ENCODE data around the gene HDLBP. TPM values are rescaled to one million over a fixed set of nuclear protein-coding genes. Genes with fewer than 3 reads are reported as not detected.

The HDLBP gene
- total RNA-seq, 1 donor from 2014 or later = 839 TPM

DNA sequence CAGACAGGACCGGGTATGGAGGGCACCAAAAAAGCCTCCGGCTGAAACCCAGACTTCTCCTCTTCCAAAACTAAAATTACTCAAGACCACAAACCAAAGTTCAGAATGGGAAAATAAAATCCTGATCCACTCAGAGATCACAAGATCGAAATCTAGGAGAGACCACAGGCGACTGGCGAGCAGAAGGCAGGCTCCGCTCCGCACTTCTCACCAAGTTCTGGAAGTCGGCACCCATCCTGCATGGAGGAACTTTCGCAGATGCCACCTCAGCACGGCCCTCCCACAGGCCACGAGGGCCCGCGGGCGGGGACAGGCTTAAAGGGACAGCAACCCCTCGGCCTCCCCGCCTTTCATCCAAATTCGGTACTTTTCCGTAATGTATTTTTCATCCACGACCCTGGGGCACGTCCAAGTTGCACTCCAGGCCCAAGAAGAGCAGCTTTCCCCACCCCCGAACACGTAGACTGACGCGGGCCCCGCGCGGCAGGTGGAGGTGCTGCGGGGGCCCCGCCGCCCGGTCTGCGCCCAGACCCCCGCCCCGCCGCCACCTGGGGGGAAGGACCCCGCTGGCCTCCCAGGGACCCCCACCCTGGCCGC, 43.7 kb downstream of the HDLBP start:
- Mint-ChIP-seq H3K4me1 (ENCODE audit: unreplicated experiment) (peaks cover 43% of the 10 kb centered on the region), H3K9me3 (ENCODE audit: unreplicated experiment) (peaks cover 11% of the 10 kb centered on the region), H3K36me3 (ENCODE audit: unreplicated experiment) (peaks cover 20% of the 10 kb centered on the region), H3K4me3 (ENCODE audit: unreplicated experiment) (peak overlapping the region; percentile 90), H3K27ac (ENCODE audit: unreplicated experiment) (peak overlapping the region; percentile 93), H3K27me3 (ENCODE audit: unreplicated experiment) (no peaks in the 10 kb centered on the region)
- DNase-seq (ENCODE audit: extremely low spot score, unreplicated experiment) = peak; percentile 90
- TF ChIP-seq, protein P1, sequence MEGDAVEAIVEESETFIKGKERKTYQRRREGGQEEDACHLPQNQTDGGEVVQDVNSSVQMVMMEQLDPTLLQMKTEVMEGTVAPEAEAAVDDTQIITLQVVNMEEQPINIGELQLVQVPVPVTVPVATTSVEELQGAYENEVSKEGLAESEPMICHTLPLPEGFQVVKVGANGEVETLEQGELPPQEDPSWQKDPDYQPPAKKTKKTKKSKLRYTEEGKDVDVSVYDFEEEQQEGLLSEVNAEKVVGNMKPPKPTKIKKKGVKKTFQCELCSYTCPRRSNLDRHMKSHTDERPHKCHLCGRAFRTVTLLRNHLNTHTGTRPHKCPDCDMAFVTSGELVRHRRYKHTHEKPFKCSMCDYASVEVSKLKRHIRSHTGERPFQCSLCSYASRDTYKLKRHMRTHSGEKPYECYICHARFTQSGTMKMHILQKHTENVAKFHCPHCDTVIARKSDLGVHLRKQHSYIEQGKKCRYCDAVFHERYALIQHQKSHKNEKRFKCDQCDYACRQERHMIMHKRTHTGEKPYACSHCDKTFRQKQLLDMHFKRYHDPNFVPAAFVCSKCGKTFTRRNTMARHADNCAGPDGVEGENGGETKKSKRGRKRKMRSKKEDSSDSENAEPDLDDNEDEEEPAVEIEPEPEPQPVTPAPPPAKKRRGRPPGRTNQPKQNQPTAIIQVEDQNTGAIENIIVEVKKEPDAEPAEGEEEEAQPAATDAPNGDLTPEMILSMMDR (IDR thresholded peaks at IDR 0.05) = no peak

DNA sequence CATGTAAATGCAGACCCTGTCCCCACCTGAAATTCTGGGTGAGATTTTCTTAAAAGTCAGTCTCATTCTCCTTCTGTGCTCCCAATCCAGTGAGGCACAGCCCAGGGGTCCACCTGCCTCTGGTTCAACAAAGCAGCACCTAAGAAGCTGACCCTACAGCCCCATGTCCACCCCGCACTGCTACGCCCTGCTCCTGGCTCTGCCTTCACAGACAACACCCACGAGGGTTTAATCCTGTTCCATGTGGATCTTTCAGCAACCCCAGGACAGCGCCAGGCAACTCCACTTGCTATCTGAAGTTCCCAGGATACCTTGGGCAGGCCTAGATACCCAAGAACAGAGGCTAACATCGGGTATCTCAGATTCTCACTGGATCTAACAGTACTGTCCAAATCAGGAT, 44.9 kb downstream of the HDLBP start:
- Mint-ChIP-seq H3K36me3 (ENCODE audit: unreplicated experiment) (peaks cover 27% of the 10 kb centered on the region), H3K4me3 (ENCODE audit: unreplicated experiment) (peak overlapping the region; percentile 90), H3K27me3 (ENCODE audit: unreplicated experiment) (no peaks in the 10 kb centered on the region), H3K9me3 (ENCODE audit: unreplicated experiment) (peaks cover 6% of the 10 kb centered on the region), H3K27ac (ENCODE audit: unreplicated experiment) (peak overlapping the region; percentile 59), H3K4me1 (ENCODE audit: unreplicated experiment) (peaks cover 43% of the 10 kb centered on the region)
- peak; percentile 51 for DNase-seq (ENCODE audit: extremely low spot score, unreplicated experiment)
- TF ChIP-seq, protein P1 (IDR thresholded peaks at IDR 0.05) = no peak

DNA sequence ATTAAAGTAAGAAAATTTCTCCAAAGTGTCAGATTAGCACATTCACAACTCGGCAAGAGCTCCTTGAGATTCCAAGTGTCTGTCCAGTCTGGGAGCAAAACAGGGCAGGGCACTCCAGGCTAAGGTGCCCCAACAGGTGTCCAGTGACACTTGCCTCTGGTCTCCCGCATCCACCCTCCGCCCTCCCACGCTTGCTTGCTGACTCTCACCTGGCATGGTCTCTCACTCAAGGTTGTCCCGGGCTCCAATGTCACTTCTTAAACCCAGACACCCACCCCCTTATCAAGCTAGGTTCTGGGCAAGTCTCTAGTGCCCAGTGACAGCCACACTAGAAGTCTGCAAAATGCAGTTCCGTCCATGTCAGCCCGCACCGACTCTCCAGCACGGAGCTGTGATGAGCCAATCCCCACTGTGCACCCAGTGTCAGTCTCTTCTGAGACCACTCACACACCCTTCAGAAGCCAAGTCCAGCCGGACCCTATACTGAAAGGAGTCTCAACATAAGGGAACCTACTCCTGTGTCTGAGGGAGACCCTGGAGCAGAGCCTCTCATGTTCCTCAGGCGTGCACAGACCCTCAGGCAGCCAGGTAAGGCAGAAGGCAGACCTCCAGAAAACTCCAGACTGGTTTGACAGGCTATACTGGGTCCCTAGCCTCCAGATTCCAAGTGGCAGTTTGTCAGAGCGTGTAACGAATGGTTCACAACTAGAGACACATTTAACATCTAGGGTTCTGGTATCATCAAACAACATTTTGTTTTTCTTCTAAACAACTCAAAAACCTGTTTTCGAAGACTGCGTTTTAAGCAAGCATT, 45.6 kb downstream of the HDLBP start:
- peaks cover 22% of the 10 kb centered on the region for H3K36me3 Mint-ChIP-seq (ENCODE audit: unreplicated experiment)
- H3K27me3 Mint-ChIP-seq (ENCODE audit: unreplicated experiment) = no peaks in the 10 kb centered on the region
- peaks cover 43% of the 10 kb centered on the region for H3K4me1 Mint-ChIP-seq (ENCODE audit: unreplicated experiment)
- H3K27ac Mint-ChIP-seq (ENCODE audit: unreplicated experiment) = peak overlapping the region; percentile 25
- peak; percentile 77 for DNase-seq (ENCODE audit: extremely low spot score, unreplicated experiment)
- peak overlapping the region; percentile 90 for H3K4me3 Mint-ChIP-seq (ENCODE audit: unreplicated experiment)
- TF ChIP-seq, protein P1 (IDR thresholded peaks at IDR 0.05) = no peak
- H3K9me3 Mint-ChIP-seq (ENCODE audit: unreplicated experiment) = no peaks in the 10 kb centered on the region

DNA sequence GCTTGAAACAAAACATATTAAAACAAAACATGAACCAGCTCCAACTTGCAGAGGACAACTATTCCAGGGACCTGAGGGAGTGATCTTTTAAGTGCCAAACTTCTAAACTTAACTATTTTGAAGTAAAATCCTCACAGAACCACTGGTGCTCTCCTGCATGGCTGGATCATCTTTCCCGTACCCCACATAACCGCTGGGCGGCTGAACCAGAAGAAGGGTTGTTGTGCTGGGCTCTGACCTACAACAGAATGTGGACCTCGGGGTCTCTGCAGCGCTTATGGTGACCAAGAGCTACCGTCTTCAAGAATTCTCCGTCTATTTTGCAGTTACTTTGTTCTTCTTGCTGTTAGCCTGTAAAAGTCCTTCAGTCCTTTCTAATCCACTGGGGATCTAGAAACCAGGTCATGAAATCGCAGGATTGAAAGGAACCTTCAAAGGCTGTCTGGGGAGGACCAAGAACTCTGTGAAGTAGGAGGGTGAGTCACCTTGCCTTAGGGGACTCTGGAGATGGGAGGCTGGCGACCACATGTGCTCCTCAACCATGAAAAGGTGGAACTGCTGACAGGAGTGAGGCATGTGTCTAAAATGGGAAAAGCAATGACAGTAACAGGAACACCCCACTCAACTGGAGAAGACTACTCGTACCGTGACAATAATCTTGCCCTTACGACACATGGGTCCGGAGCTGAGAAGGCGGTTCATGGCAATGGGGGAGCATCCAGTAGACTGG, 46.6 kb downstream of the HDLBP start:
- peak; percentile 70 for DNase-seq (ENCODE audit: extremely low spot score, unreplicated experiment)
- TF ChIP-seq, protein P1 (IDR thresholded peaks at IDR 0.05) = no peak
- Mint-ChIP-seq H3K4me1 (ENCODE audit: unreplicated experiment) (peaks cover 42% of the 10 kb centered on the region), H3K9me3 (ENCODE audit: unreplicated experiment) (no peaks in the 10 kb centered on the region), H3K27me3 (ENCODE audit: unreplicated experiment) (no peaks in the 10 kb centered on the region), H3K4me3 (ENCODE audit: unreplicated experiment) (peak overlapping the region; percentile 36), H3K36me3 (ENCODE audit: unreplicated experiment) (peaks cover 24% of the 10 kb centered on the region), H3K27ac (ENCODE audit: unreplicated experiment) (peak overlapping the region; percentile 69)

DNA sequence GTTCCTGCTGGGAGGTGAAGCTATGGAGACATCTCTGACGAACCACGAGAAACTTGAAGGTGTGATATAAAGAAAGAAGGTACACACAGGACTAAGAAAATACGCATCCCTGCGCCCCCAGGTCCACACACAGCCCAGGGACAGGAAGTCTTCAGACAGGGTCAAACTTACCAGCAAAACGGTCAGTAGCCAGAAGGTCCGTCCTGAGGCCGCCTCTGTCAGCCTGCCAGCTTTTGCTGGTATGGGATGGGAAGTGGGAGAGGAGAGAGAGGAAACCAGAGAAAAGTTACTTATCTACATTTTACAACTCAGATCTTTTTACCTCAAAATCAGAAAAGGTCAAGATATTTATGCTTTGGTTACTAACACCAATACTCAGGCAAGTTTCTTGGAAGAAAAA, 47.2 kb downstream of the HDLBP start:
- Mint-ChIP-seq H3K4me3 (ENCODE audit: unreplicated experiment) (peak overlapping the region; percentile 19), H3K9me3 (ENCODE audit: unreplicated experiment) (no peaks in the 10 kb centered on the region), H3K4me1 (ENCODE audit: unreplicated experiment) (peaks cover 38% of the 10 kb centered on the region)

More for the DNA sequence above, 47.2 kb downstream of the HDLBP start:
- Mint-ChIP-seq H3K36me3 (ENCODE audit: unreplicated experiment) (peaks cover 27% of the 10 kb centered on the region), H3K27me3 (ENCODE audit: unreplicated experiment) (no peaks in the 10 kb centered on the region), H3K27ac (ENCODE audit: unreplicated experiment) (peak overlapping the region; percentile 69)
- DNase-seq (ENCODE audit: extremely low spot score, unreplicated experiment) = no peak
- TF ChIP-seq, protein P1 (IDR thresholded peaks at IDR 0.05) = no peak

All from osteocyte (in vitro differentiated cells).